ENCODE results near the gene CCDC7.
A peak's percentile ranks its signal among the peaks of the same experiment; 100 is the strongest.
"Not testable (repeated sequence)": the region's sequence is repeated elsewhere in the genome, so short reads cannot be mapped to it uniquely, and the experiment has no call there.

The CCDC7 gene

DNA sequence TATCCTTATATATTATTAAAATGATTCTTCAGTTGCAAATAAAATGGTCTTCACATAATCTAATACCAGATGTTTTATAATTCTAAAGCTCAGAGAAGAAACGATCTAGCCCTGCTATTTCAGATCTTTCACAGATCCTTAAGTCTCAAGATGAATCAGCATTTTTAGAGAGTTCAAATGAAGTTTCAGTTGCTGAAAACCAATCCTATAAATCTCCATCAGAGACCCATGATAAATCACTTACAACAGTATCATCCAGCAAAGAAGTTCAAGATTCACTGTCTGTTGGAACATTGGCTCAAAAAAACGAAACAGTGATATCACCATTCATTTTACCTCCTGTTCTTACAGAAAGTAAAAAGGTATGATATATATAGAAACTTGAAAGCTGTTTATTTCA lies 137.0 kb downstream of the CCDC7 start:
- no peak for DNase-seq

- DNase-seq, result not testable (repeated sequence)
Observed at GRCh38 chr10:32598022-32598421, 152.1 kb downstream of the CCDC7 start.

GRCh38 chr10:32600317-32600716 lies 154.4 kb downstream of the CCDC7 start:
- no peak for DNase-seq

DNA sequence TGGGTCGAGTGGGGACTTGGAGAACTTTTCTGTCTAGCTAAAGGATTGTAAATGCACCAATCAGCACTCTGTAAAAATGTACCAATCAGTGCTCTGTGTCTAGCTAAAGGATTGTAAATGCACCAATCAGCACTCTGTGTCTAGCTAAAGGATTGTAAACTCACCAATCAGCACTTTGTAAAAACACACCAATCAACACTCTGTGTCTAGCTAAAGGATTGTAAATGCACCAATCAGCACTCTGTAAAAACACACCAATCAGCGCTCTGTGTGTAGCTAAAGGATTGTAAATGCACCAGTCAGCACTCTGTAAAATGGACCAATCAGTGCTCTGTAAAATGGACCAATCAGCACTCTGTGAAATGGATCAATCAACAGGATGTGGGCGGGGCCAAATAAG lies 155.6 kb downstream of the CCDC7 start:
- DNase-seq, result not testable (repeated sequence)

- no peak for DNase-seq
Observed at GRCh38 chr10:32605787-32606186, 159.8 kb downstream of the CCDC7 start.

- not testable (repeated sequence) for DNase-seq
Observed at GRCh38 chr10:32610543-32610942, 164.6 kb downstream of the CCDC7 start.

DNA sequence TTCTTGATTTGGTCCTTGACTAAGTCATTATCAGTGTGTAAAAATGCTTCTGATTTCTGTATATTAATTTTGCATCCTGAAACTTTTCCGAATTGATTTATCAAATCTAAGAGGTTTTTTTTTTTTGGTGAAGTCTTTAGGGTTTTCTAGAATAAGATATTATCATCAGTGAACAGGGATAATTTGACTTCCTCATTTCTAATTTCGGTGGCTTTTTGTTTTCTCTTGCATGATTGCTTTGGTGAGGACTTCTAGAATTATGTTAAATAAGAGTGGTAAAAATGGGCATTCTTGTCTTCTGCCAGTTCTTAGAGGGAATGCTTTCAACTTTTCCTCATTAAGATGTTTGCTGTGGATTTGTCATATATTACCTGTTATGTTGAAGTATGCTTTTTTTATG lies 170.5 kb downstream of the CCDC7 start:
- DNase-seq, result no peak

- DNase-seq, result no peak
Observed at GRCh38 chr10:32618482-32618881, 172.5 kb downstream of the CCDC7 start.

GRCh38 chr10:32621969-32622368 lies 176.0 kb downstream of the CCDC7 start:
- DNase-seq, result no peak

GRCh38 chr10:32622409-32622808 lies 176.5 kb downstream of the CCDC7 start:
- DNase-seq, result no peak

DNA sequence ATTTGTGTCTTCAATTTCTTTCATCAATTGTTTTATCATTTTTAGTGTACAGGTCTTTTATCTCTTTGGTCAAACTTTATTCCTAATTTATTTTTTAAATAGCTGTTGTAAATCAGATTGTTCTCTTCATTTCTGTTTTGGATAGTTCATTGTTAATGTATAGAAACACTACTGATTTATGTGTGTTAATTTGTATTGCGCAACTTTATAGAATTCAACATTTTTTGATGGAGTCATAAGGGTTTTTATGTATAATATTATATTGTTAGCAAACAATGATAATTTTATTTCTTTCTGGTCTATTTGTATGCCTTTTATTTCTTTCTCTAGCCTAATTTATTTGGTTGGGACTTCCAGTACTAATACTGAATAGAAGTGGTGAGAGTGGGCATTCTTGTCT lies 181.2 kb downstream of the CCDC7 start:
- DNase-seq, result no peak

DNA sequence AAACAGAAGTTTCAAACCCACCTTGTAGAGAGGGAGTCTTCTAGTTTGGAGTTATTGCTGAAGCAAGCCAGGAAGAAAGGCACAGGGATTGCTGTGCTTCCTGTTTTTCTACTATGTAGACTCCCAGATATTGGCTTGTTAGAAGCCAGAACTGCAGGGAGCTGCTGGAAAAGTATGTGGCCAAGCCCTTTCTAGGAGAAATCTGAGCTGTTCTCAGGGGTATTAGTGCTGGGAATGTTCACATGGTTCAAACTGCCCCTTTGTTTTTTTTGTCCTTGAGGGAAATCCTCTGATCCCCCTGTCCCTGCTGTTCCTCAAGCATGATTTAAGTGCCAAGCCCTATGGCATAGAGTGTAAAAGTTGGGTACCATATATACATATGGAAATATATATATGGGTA lies 184.0 kb downstream of the CCDC7 start:
- no peak for DNase-seq

GRCh38 chr10:32646535-32646934 lies 200.6 kb downstream of the CCDC7 start:
- no peak for DNase-seq

DNA sequence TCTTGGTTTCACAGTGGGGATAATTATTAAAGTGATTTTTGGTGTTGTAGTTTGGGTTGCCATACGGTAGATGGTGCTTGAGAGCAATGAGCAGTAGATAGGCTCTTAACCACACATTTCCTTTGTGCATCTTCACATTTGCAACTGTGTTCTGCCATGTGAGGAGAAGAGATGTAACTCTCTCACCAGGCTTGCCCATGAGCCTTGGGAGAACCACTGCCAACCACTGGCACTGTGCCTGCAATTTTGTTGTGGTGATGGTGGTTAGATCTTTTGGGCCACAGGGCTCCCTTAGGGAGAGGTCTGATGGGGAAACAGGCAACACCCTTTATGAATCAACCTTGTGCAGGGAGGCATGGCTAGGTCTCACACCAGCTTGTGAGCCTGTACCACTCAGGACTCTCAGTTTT lies 204.3 kb downstream of the CCDC7 start:
- peak in 1 of 2 donors; percentile 34 for DNase-seq

DNA sequence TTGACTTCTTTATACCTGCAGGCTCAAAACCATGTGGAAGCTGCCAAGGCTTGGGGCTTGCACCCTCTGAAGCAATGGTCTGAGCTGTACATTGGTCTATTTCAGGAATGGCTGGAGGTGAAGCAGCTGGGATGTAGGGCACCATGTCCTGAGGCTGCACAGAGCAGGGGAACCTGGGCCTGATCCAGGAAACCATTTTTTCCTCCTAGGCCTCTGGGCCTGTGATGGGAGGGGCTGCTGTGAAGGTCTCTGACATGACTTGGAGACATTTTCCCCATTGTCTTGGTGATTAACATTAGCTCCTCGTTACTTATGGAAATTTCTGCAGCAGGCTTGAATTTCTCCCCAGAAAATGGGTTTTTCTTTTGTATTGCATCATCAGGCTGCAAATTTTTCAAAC lies 211.5 kb downstream of the CCDC7 start:
- DNase-seq, result not testable (repeated sequence)

- no peak for DNase-seq
Observed at GRCh38 chr10:32661346-32661745, 215.4 kb downstream of the CCDC7 start.

GRCh38 chr10:32680803-32681557 lies 235.0 kb downstream of the CCDC7 start:
- DNase-seq, result no peak

GRCh38 chr10:32684291-32684690 lies 238.4 kb downstream of the CCDC7 start:
- no peak for DNase-seq

DNA sequence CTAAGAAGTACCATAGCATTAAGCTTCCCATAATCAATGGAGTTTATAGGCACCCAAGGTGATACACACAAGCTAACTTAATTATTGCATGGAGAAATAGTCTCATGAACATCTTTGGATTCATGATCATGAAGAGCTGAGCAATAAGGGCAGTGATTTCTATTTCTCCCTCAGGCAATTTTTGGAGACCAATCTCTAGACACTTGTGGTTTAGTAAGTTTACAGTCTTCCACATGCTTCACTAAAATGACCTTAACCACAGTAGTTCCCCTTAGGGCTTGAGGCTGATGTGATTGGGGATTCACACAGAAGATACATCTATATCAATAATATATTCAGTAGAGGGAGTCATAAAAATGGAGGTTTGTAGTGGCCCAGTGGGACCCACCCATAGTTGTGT lies 241.2 kb downstream of the CCDC7 start:
- DNase-seq, result no peak

- no peak for DNase-seq
Observed at GRCh38 chr10:32687546-32687945, 241.6 kb downstream of the CCDC7 start.

- DNase-seq, result no peak
Observed at GRCh38 chr10:32692174-32692573, 246.2 kb downstream of the CCDC7 start.

DNA sequence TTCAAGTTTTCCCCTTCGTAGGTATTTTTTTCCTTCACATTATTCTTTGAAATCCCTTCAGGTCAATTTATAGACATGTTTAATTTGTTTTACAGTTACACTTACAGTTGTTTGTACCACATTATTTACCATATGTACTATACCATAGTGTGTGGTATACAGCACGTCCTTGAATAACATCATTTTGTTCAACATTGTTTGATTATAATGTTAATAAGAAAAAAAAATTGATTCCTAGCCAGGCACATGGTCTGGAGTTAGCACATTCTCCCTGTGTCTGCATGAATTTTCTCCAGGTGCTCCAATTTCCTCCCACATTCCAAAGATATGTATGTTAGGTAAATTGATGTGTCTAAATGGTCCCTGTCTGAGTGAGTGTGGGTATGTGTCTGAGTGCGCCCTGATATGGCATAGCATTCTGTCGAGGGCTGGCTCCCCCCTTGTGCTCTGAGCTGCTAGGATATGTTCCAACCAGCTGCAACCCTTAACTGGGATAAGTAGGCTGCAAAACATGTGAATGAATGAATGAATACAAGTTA lies 247.6 kb downstream of the CCDC7 start:
- DNase-seq, result no peak

GRCh38 chr10:32699683-32700082 lies 253.7 kb downstream of the CCDC7 start:
- not testable (repeated sequence) for DNase-seq

DNA sequence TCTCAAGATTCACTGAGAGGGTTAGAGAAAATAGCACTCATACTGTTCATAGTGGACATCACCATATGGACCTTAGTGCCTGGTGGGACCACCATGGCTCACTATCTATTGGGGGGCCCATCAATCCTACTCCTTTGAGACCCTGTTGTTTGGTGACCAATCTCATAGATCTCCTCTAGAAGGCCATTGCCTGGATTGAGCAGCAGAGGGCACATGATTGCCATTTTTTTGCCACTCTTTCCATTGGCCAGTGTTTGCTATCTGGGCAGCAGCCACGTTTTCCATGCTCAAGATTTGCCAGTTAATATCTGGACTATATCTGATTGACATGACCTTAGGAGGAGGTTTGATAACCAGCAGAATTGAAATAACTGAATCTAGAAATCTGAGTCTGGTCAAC lies 267.6 kb downstream of the CCDC7 start:
- no peak for DNase-seq

- no peak for DNase-seq
Observed at GRCh38 chr10:32731527-32731926, 285.6 kb downstream of the CCDC7 start.
